Mucosa of descending colon (tissue), 3 donors: ENCODE results near the gene PRM2. TPM values are rescaled to one million over a fixed set of nuclear protein-coding genes. Genes with fewer than 3 reads are reported as not detected.

Experiments used
- ATAC-seq: fragments of 200-7000 bp; cut with Tn5 transposase; one replicate; pipeline ENCODE4 v1.9.1; 2020; ENCODE audit warnings: mild to moderate bottlenecking, moderate library complexity
- DNase-seq, 3 donors: peaks; one replicate each; pipeline ENCODE4 v3.0.0-alpha.2; 2020
- H3K36me3 ChIP-seq: fragments of 200-600 bp; one replicate; pipeline ENCODE4 v1.8.0; 2021; ENCODE audit warnings: low read depth, mild to moderate bottlenecking
- H3K4me1 ChIP-seq: fragments of 200-600 bp; one replicate; pipeline ENCODE4 v1.8.0; 2021; ENCODE audit warnings: low read depth, mild to moderate bottlenecking
- H3K4me3 ChIP-seq: fragments of 200-600 bp; one replicate; pipeline ENCODE4 v1.8.0; 2021; ENCODE audit warnings: mild to moderate bottlenecking
- H3K9me3 ChIP-seq: fragments of 200-600 bp; one replicate; pipeline ENCODE4 v1.8.0; 2021; ENCODE audit warnings: mild to moderate bottlenecking
- intact Hi-C, 2 donors: fragments of 100-400 bp; cut with DNase I in 1 of 2; cut with micrococcal nuclease in 1 of 2; formaldehyde crosslinking; loops; one replicate each; pipeline versions ENCODE4 v1.11.0 to v1.11.1; 2022; cut with DNase I, micrococcal nuclease
- total RNA-seq, 3 donors: library from RNA; stranded (reverse); fragmentation: NEBNext Ultra II Directional in 2 of 3; extraction: Animal tissue kit (Norgen Biotek cat#: 25700) in 2 of 3; gene quantifications; one replicate each; pipeline versions ENCODE4 v1.2.1 to v1.2.4, GENCODE V29; 2021 to 2023
- TF ChIP-seq, protein P1 (sequence below): fragments of 200-600 bp; IDR thresholded peaks from one replicate; pipeline ENCODE4 v1.8.0; 2022; ENCODE audit warnings: antibody characterized with exemption, mild to moderate bottlenecking
- donor health status: DM: no; HTN: no; CAD: no; lungs with moderate emphysema.
- donor health status: DM: no; HTN: no; CAD: no.
- donor health status: DM: no; HTN: yes; CAD: no.

PRM2 gene
- total RNA-seq, 3 donors from 2014 or later: not detected

DNA sequence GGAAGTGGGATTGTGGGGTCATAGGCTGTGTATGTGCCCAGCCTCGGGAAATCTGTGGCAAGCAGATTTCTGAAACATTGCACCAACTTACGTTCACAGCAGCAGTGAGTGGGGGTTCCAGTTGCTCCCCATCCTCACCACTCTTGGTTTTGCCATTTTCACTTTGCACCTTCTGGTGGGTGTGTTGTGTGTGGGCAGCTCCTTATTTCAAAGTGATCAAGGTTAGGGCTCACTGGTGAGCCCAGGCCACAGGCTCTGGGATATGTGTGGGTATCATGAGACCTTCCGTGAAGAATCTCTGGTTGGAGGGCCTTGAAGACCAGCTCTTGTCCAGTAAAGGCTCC is 34.3 kb upstream of the PRM2 start:
- H3K9me3 ChIP-seq: no peaks in the 10 kb centered on the region
- no peaks in the 10 kb centered on the region for H3K36me3 ChIP-seq
- DNase-seq (peak in 1 of 3 donors; percentile 5), ATAC-seq (no peak)
- TF ChIP-seq, protein P1, sequence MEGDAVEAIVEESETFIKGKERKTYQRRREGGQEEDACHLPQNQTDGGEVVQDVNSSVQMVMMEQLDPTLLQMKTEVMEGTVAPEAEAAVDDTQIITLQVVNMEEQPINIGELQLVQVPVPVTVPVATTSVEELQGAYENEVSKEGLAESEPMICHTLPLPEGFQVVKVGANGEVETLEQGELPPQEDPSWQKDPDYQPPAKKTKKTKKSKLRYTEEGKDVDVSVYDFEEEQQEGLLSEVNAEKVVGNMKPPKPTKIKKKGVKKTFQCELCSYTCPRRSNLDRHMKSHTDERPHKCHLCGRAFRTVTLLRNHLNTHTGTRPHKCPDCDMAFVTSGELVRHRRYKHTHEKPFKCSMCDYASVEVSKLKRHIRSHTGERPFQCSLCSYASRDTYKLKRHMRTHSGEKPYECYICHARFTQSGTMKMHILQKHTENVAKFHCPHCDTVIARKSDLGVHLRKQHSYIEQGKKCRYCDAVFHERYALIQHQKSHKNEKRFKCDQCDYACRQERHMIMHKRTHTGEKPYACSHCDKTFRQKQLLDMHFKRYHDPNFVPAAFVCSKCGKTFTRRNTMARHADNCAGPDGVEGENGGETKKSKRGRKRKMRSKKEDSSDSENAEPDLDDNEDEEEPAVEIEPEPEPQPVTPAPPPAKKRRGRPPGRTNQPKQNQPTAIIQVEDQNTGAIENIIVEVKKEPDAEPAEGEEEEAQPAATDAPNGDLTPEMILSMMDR: no peak
- intact Hi-C loops: no loop called here
- no peak overlapping the region for H3K4me3 ChIP-seq
- H3K4me1 ChIP-seq: peaks cover 12% of the 10 kb centered on the region

DNA sequence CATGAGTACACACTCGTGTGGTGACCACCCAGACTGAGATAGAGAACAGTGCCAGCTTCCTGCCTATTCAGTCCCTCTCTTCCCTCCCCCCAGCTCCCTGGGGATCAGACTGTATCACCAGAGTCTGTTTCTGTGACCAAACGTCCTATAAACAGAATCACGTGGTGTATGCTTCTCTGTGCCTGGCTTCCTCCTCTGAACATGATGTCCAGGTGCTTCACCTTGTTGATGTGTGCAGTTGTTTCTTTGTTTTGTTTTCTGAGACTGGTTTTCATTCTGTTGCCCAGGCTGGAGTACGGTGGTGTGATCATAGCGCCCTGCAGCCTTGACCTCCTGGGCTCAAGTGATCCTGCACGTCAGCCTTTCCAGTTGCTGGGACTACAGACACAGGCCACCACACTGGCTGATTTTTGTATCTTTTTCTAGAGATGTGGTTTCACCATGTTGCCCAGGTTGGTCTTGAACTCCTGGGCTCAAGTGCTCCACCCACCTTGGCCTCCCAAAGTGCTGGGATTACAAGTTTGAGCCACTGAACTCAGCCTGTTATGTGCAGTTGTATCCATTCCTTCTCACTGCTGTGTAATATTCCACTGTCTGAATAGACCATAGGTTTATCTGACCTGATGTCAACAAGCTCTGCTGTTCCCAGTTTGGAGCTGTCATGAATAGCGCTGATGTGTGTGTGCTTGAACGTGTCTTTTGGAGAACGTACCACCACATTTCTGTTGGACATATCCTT is 33.8 kb upstream of the PRM2 start:
- TF ChIP-seq, protein P1: no peak
- no peaks in the 10 kb centered on the region for H3K9me3 ChIP-seq
- ATAC-seq: peak; percentile 37
- intact Hi-C loops: no loop called here
- peaks cover 12% of the 10 kb centered on the region for H3K4me1 ChIP-seq
- DNase-seq: peak in 1 of 3 donors; percentile 43
- H3K4me3 ChIP-seq: no peak overlapping the region
- H3K36me3 ChIP-seq: no peaks in the 10 kb centered on the region

DNA sequence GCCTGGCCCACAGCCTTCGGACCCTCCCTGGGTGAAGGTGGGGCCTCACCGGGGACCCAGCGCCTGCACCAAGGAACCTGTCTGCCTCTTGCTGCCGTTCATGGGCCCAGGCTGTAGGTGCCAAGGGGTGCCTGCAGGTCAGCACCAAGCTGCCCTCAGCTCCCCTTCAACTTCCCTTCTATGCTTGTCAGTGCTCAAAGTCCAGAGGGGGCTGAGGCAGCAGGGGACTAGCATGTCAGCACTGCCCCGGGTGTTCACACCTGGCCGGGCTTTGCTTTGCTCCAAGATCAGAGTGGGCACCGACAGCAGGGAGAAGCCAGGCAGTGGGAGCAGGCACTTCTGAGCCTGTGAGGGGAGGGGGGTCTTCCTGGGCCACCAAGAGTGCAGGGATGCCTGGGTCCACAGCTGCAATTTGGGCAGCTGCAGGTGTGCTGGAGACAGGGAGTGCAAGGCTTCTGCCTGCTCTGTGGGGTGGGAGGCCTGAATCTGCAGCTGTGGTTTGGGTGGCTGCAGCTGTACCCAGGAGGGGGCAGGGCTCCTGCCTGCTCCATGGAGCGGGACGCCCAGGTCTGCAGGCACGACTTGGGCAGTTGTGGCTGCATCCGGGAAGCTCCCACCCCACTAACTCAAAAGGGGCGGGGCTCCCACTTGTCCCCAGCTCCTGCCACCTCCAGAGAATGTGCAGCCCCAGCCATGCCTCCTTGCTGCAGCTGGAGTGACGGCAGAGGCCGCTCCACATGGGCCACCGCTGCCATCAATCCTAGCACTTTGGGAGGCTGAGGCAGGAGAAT is 32.4 kb upstream of the PRM2 start:
- H3K4me1 ChIP-seq: peaks cover 12% of the 10 kb centered on the region
- H3K36me3 ChIP-seq: no peaks in the 10 kb centered on the region
- peak; percentile 45 for ATAC-seq
- no peaks in the 10 kb centered on the region for H3K9me3 ChIP-seq
- peak in 1 of 3 donors; percentile 80 for DNase-seq
- intact Hi-C loops: no loop called here
- TF ChIP-seq, protein P1: no peak
- no peak overlapping the region for H3K4me3 ChIP-seq

DNA sequence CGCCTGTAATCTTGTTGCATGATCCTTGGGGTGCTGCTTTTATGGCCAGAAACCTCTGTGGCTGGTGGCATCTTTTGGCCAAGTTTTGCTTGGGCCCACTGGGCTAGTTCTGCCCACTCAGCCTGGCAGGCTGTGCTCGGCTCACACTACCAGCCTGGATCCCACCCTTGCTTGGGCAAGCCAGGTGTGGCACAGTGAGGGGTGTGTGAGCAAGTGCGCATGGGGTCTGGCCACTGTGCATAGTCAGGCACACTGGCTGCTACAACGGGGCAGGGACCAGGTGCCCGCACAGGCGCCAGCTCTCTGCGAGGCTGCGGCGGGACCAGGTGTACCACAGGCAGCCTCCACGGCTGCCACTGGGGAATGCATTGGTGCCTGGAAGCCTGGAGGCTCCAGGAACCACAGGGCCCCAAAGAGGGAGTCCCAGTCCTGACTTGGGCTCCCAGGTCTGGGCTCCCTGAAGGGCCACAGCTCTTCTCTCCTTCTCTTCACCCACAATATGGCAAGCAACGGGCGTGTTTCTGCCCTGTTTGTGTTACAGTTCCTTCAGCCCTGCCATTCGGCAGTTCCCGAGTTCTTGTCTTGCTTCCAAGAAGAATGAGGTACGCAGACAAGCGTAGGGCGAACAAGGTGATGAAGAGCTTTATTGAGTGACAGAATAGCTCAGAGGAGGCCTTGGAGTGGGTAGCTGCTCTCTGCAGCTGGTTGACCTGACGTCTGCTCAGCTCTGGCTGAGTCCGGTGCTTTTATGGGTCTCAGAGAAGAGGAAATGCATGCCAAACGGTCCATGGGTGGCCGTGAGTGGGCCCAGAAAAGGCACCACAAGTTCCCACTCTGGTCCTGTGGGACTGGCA is 31.6 kb upstream of the PRM2 start:
- no peaks in the 10 kb centered on the region for H3K36me3 ChIP-seq

More for the DNA sequence above, 31.6 kb upstream of the PRM2 start:
- no peaks in the 10 kb centered on the region for H3K9me3 ChIP-seq
- TF ChIP-seq, protein P1: no peak
- no peak for DNase-seq
- H3K4me1 ChIP-seq: peaks cover 9% of the 10 kb centered on the region
- H3K4me3 ChIP-seq: no peak overlapping the region
- no peak for ATAC-seq
- intact Hi-C loops: no loop called here
